ENCODE data around the gene CRYBG3.

DNA sequence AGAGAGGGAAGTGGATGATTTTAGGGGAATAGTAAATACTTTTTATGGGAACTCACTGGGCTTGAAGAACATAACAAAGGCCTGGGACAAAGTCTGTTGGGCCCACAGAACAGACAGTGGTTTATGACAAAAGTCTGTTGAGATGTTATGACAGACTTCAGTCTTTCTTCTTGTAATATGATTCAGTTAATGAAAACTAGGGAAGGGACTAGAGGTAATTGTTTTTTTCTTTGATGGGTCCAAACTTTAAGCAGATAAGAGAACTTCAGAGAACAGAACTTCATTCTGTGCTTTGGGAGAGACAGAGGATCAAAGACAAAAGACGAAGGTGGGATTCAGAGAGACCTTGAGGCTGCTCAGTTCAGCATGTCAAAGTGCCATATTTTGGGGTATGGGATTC lies 9.3 kb downstream of the CRYBG3 start:
- TF ChIP-seq, protein P1, sequence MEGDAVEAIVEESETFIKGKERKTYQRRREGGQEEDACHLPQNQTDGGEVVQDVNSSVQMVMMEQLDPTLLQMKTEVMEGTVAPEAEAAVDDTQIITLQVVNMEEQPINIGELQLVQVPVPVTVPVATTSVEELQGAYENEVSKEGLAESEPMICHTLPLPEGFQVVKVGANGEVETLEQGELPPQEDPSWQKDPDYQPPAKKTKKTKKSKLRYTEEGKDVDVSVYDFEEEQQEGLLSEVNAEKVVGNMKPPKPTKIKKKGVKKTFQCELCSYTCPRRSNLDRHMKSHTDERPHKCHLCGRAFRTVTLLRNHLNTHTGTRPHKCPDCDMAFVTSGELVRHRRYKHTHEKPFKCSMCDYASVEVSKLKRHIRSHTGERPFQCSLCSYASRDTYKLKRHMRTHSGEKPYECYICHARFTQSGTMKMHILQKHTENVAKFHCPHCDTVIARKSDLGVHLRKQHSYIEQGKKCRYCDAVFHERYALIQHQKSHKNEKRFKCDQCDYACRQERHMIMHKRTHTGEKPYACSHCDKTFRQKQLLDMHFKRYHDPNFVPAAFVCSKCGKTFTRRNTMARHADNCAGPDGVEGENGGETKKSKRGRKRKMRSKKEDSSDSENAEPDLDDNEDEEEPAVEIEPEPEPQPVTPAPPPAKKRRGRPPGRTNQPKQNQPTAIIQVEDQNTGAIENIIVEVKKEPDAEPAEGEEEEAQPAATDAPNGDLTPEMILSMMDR (IDR thresholded peaks at IDR 0.05): no peak
- TF ChIP-seq POLR2A (IDR thresholded peaks at IDR 0.05; ENCODE audit: low read depth): no peak
